HG03060 (cell line): ENCODE measurements around the gene SLC38A10.
A peak's percentile ranks its signal among the peaks of the same experiment; 100 is the strongest.

Source experiments
- ATAC-seq: cut with Tn5 transposase; IDR thresholded peaks from one replicate; pipeline ENCODE4 v1.9.1; 2021; ENCODE audit warnings: low read depth, moderate number of reproducible peaks; ENCODE audit not compliant: unreplicated experiment

SLC38A10 gene

DNA sequence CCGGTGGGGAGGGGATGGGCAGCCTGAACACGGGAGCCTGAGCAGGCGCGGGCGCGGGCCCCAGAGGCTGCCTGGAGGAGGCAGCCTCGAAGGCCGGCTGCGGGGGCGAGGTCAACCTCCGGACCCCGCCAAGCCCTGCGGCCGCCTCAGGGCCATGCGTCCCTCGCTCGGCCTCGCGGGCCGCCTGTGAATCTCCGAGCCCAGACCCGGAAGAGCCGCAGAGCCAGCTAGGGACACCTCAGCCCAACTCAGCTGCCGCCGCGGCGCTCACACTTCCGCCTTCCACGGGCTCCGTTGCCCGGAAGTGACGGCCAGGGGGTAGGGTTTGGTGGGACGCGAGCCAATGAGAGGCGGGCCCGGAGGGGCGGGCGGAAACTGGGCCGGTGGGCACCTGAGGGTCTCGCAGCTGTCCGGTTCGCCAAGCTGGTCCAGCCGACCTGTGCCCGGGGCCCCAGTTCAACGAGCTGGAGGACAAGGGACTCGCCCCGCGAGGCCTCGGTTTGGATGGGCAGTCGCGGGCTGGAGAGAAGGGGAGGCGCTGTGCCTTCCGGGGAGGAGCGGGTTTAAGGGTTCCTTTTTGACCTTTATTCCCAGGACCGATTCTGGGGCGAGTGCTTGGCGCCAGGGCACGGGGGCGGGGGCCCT is at the start of gene SLC38A10:
TSS of gene SLC38A10 (minus strand) at position 277 of the 645 bp plus-strand sequence. CDS start 386 bp downstream, outside the sequence.
- peak; percentile 40 for ATAC-seq

DNA sequence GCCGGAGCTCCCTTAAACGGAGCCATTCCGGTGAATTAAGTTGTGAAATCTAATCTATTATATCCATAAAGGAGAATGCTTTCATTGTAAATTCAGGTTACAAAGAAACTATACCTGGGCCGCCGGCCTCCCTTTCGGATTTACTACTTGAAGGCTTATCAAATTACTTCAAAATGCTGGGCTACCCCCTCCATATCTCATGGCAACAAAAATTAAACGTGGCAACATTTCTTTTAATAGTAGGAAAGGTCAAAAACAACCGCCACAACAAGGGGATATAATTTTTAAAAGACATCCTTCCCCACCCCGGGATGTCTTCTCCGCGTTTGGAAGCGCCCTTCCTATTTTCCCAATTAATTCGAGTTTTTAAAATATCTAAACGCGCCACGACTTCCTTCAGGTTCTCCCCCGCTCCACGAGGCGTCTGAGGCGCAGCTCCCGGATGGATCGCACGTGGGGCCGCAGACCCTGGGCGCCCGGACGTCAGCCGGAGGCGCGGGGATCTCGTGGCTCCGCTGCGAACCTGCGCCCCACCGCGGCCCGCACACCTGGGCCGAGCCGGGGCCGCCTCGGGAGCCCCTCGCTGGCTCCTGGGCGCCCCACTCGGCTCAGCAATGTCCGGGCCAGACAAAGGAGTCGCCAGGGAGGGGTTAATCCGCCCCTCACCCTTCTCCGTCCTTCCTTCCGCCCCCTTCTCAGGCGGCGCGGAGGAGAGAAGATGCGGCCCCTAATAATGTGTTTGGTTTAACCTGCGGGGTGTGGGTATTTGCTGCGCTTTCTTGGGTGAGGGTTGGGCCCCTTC is 47.4 kb upstream of the SLC38A10 start:
- no peak for ATAC-seq

- no peak for ATAC-seq
These were observed 46.6 kb upstream of the SLC38A10 start for GRCh38 chr17:81341516-81342268.

- ATAC-seq: no peak
These were observed 45.8 kb upstream of the SLC38A10 start for GRCh38 chr17:81340607-81341515.

- no peak for ATAC-seq
These were observed 44.6 kb upstream of the SLC38A10 start for GRCh38 chr17:81339534-81340296.

DNA sequence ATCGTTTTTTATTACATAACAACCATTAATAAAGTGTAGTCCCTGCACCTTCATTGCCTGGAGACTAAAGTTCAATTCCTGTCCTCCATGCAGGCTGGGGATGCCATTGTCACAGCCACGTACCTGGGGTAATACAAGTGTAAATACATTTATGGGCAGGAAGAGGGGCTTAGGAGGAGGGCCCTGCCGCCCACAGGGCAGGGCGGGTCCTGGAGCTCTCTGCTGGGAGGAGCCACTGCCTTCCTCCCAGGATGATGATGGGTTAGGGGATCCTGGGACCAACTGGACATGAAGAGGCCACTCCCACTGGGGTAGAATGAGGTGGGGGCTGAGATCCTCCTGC is 44.1 kb upstream of the SLC38A10 start:
- ATAC-seq: no peak

DNA sequence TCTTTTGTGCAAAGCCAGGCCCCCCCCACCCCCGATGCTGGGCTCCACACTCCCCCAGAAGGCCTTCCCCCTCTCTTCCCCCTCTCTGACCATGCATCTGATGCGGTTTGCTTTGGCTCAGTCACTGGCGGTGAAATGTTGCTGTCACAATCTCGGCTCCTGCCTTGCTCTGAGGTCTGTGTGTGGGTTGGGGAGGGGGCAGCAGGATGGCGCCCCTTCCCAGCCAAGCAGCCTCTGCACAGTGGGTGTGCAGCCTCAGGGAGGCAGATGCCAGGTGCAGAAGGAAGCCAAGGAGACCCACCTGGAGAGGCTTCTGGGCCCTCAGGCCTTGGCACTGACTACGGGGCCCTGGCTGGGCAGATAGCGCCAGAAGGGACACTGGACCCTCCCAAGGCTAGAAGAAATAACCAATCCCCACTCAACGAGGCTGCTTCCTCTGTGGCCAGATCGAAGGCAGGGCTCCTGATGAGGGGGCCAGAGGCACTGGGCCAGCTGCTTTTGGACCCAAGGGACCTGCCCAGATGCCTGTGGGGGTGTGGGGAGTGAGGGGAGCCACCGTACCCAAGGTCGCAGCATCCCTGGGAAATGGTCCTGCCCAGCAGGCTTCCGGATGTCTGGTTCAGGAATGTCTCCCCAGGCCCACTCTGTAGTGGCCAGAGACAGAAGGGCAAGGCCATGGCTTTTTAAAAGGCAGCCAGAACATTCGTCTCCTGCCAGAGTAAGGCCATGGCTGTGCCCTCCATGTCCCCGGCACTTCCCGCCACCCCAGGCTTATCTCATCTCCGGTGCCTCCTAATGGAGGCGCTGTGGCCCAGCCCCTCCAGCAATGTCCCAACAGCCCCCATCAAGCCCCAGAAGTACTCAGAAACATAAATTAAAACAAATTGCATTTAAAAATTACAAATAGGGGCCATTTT is 43.4 kb upstream of the SLC38A10 start:
- ATAC-seq: no peak

- ATAC-seq: no peak
These were observed 42.4 kb upstream of the SLC38A10 start for GRCh38 chr17:81337476-81337879.

- no peak for ATAC-seq
These were observed 41.8 kb upstream of the SLC38A10 start for GRCh38 chr17:81336930-81337325.

DNA sequence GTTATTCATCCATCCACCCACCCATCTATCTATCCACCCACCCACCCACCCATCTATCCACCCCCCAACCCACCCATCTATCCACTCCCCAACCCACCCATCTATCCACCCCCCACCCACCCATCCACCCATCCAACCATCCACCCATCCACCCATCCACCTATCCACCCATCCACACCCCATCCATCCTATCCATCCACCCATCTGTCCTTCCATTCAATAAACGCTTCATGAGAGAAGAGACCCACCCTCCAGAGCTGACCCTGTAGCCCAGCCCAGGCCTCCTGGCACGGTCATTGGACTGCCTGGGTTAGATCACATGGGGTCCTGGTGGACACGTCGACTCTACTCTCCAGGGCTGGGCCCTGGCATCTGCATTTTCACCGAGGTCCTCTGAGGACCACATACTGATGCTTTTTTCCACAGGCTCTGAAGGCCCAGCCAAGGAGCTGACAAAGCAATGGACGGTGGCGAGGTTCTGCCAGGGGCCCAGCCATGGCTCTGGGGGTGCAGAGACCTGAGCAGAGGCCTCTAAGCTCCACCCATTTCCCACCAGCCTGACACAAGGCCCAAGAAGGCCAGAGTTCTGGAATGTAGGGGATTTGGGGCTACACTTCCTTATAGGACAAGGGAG is 41.3 kb upstream of the SLC38A10 start:
- no peak for ATAC-seq

- ATAC-seq: no peak
These were observed 40.7 kb upstream of the SLC38A10 start for GRCh38 chr17:81335773-81336157.

- no peak for ATAC-seq
These were observed 40.1 kb upstream of the SLC38A10 start for GRCh38 chr17:81334987-81335772.

DNA sequence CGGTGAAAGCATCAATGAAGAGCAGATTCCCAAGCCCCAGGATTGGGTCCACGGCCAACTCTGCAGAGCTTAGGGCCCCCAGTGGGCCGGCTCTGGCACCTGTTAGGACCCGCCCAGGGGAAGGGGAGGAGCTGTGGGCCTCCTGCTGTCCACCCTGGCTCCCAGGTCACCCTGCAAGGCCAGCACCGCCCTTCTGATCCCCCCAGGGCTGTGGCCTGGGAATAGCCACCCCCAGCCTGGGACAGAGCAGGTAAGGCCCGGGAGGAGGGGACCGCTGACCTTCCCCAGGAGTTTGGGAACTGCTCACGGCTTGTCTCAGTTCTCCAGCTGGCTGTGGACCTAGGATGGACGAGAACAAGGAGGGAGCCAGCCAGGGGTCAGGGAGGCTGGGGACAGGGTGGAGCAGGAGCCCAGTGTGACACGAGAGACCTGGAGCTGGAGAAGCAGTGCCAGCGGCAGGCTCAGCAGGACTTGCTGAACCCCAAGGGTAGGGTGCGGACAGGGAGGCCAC is 39.3 kb upstream of the SLC38A10 start:
- ATAC-seq: no peak

DNA sequence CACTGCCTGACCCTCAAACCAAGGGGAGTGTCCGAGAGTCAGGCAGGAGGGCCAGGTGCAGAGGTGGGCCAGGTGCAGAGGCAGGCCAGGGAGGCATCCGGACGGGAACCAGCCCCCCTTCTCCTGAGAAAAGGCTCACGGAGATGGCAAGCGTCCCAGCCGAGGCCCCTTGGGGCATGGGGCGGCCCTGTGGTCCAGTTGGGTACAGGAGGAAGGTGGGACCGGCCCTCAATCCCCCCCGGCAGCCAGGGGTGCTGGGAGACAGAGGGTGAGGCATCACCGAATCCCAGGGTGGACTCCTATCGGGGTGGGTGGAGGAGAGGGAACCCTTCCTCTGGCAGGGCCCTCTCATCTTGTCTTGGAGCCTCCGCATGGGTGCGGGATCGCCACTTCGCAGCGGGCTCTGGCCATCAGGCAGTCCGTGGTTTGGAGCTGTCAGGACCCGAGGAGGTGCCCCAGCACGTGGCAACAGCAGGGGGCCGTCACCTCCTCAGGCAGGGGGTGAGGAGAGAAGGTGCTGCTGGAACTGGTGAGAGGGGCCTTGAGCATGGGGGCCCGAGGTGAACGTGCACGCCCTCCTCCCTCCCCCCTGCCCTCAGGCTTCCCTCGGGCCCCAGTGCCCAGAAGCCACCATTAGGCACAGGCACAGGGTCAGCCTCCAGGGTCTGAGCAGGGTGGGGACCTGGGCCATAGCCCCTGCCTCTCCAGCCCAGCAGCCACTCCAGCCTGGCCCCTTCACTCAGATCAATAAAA is 38.7 kb upstream of the SLC38A10 start:
- ATAC-seq: no peak

GRCh38 chr17:81332914-81333528 is 37.9 kb upstream of the SLC38A10 start:
- ATAC-seq: no peak
